Left ventricle myocardium inferior (tissue), 1 donor: ENCODE results near the gene TEX44. TPM values are rescaled to one million over a fixed set of nuclear protein-coding genes. Genes with fewer than 3 reads are reported as not detected.

Source experiments
- DNase-seq: peaks from one replicate; pipeline ENCODE4 v3.0.0-alpha.2; 2020
- H3K27ac ChIP-seq: fragments of 200-600 bp; replicated peaks from 2 replicates; pipeline ENCODE4 v1.8.0; 2021
- H3K27me3 ChIP-seq: fragments of 200-600 bp; 2 replicates; pipeline ENCODE4 v1.8.0; 2021; ENCODE audit warnings: low read depth
- H3K36me3 ChIP-seq: fragments of 200-600 bp; 2 replicates; pipeline ENCODE4 v1.8.0; 2021
- H3K4me1 ChIP-seq: fragments of 200-600 bp; 2 replicates; pipeline ENCODE4 v1.8.0; 2021
- H3K4me3 ChIP-seq: fragments of 200-600 bp; 2 replicates; pipeline ENCODE4 v1.8.0; 2021; ENCODE audit warnings: mild to moderate bottlenecking, moderate library complexity
- H3K9me3 ChIP-seq: fragments of 200-600 bp; replicated peaks from 2 replicates; pipeline ENCODE4 v1.8.0; 2021
- intact Hi-C: fragments of 100-400 bp; cut with micrococcal nuclease; formaldehyde crosslinking; loops from one replicate; pipeline ENCODE4 v1.11.0; 2022
- total RNA-seq: library from RNA; stranded (reverse); fragmentation: NEBNext Ultra II Directional; extraction: Animal tissue kit (Norgen Biotek cat#: 25700); gene quantifications from one replicate; pipeline ENCODE4 v1.2.1, GENCODE V29; 2021
- TF ChIP-seq, protein P1 (sequence below): fragments of 200-600 bp; IDR thresholded peaks from 2 replicates; pipeline ENCODE4 v1.8.0; 2021; ENCODE audit warnings: antibody characterized with exemption, mild to moderate bottlenecking, borderline replicate concordance
- donor health status: DM: no; HTN: yes; CAD: no; lungs with severe emphysema.

The TEX44 gene
- total RNA-seq, 1 donor from 2014 or later = not detected

DNA sequence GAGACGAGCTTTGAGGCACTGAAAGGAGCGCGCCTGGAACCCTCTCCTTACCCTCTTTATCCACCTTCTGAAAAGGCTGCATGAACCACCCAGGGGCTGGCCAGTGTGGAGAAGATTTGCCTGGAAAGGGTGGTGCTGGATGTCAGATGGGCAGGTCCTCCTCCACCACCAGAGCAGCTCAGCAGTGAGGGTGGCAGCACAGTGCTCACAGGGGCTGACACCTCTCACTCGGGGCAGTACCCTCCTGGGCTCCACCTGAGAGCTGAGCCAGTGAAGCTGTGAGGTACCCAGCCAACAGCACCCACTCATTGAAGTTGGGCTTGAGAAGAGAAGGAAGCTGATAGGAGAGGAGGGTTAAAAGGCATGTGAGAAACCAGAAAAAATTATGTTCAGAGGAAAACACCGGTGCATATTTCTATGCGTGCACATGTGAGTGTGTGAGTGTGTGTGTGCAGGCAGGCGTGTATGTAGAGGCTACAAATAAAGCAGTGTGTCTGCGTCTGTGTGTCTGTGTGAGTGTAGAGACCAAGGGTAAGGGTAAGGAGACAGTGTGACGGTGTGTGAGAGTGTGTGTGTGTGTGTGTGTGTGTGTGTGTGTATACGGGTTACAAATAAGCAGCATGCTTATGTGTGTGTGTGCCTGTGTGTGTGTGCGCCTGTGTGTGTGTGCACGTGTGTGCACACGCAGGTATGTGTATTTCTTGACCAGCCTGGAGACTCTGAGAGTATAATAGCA is 40.7 kb downstream of the TEX44 start:
- Histone ChIP-seq H3K9me3 (no peaks in the 10 kb centered on the region), H3K36me3 (no peaks in the 10 kb centered on the region), H3K4me1 (peaks cover under 1% of the 10 kb centered on the region), H3K27ac (no peak overlapping the region), H3K27me3 (no peaks in the 10 kb centered on the region), H3K4me3 (no peak overlapping the region)
- intact Hi-C loops = no loop called here
- DNase-seq = no peak
- TF ChIP-seq, protein P1, sequence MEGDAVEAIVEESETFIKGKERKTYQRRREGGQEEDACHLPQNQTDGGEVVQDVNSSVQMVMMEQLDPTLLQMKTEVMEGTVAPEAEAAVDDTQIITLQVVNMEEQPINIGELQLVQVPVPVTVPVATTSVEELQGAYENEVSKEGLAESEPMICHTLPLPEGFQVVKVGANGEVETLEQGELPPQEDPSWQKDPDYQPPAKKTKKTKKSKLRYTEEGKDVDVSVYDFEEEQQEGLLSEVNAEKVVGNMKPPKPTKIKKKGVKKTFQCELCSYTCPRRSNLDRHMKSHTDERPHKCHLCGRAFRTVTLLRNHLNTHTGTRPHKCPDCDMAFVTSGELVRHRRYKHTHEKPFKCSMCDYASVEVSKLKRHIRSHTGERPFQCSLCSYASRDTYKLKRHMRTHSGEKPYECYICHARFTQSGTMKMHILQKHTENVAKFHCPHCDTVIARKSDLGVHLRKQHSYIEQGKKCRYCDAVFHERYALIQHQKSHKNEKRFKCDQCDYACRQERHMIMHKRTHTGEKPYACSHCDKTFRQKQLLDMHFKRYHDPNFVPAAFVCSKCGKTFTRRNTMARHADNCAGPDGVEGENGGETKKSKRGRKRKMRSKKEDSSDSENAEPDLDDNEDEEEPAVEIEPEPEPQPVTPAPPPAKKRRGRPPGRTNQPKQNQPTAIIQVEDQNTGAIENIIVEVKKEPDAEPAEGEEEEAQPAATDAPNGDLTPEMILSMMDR = no peak

DNA sequence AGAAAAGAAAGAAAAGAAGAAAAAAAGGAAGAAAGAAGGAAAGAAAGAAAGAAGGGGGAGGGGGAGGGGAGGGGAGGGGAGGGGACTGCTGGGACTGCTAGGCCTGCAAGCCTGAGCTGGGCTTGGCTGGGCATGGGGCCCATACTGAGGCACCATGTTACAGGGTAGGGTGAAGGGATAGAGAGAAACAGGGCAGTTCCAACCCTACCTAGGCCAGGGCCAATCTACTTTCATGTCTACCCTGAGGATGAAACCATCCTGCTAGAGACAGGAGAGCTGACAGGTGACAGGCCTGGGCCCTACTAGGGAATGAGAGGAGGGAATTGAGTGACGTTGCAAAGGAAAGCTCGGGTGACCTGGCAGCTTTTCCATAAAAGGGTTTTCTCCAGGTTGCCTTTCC is 41.7 kb downstream of the TEX44 start:
- Histone ChIP-seq H3K27me3 (no peaks in the 10 kb centered on the region), H3K4me3 (no peak overlapping the region), H3K27ac (no peak overlapping the region), H3K9me3 (no peaks in the 10 kb centered on the region), H3K36me3 (no peaks in the 10 kb centered on the region), H3K4me1 (peaks cover 4% of the 10 kb centered on the region)
- TF ChIP-seq, protein P1 = no peak
- intact Hi-C loops = no loop called here
- DNase-seq = no peak

DNA sequence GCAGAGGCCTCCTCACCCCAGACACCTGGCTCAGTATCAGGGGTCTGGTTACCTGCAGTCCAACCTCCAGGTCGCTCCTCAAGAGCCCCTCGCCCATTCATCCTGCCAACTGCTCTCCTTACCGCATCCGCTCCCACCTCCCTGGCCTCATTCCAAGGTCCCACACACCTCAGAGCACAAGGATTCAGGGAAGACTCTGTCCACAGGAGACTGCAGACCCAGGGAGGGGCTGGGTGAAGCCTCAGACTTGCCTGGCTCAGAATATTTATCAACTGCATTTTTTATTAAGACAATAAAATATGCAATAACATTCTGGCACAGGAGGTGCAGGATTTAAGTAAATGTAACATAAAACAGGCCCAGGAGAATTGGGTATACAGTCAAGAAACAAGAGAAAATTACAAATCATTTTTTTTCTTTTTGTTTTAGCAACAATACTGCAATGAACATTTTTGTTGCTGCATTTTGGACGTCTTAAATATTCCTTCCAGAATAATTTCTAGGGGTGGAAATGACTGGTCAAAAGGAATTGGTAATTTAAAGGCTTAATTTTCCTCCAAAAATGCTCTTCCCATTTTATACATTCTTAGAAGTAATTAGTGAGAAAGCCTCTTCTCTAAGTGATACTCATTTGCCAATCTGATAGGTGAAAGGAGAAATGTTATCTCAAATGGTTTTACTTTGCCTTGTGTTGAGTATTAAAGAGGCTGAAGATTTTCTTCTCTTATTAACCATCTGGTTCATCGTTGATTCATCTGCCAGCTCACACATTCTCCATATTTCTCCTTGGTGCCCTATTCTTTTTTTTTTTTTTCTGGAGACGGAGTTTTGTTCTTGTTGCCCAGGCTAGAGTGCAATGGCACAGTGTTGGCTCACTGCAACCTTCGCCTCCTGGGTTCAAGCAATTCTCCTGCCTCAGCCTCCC is 42.5 kb downstream of the TEX44 start:
- no peaks in the 10 kb centered on the region for H3K9me3 ChIP-seq
- intact Hi-C loops = no loop called here
- peaks cover 11% of the 10 kb centered on the region for H3K4me1 ChIP-seq
- no peak overlapping the region for H3K27ac ChIP-seq
- no peaks in the 10 kb centered on the region for H3K27me3 ChIP-seq
- no peaks in the 10 kb centered on the region for H3K36me3 ChIP-seq
- TF ChIP-seq, protein P1 = no peak
- DNase-seq = no peak
- no peak overlapping the region for H3K4me3 ChIP-seq

DNA sequence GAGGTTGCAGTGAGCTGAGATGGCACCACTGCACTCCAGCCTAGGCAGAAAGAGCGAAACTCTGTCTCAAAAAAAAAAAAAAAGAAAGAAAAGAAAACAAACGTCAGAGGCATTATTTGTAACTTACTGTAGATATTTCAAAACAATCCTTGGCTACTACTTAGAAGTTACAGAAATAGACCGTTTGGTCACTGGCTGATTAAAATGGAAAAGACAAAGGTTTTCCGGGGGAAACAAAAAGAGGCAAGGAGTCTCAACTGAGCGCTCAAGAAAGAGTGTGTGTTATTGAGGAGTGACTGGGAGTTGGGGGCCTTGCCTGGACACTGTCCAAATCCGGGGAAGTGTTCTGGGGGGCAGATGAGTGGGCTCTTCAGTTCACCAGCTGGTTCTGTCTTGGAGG is 47.6 kb downstream of the TEX44 start:
- intact Hi-C loops = no loop called here
- Histone ChIP-seq H3K27ac (peak overlapping the region; percentile 99), H3K4me1 (peaks cover 58% of the 10 kb centered on the region), H3K4me3 (no peak overlapping the region), H3K36me3 (no peaks in the 10 kb centered on the region), H3K27me3 (no peaks in the 10 kb centered on the region), H3K9me3 (no peaks in the 10 kb centered on the region)
- TF ChIP-seq, protein P1 = no peak
- no peak for DNase-seq

DNA sequence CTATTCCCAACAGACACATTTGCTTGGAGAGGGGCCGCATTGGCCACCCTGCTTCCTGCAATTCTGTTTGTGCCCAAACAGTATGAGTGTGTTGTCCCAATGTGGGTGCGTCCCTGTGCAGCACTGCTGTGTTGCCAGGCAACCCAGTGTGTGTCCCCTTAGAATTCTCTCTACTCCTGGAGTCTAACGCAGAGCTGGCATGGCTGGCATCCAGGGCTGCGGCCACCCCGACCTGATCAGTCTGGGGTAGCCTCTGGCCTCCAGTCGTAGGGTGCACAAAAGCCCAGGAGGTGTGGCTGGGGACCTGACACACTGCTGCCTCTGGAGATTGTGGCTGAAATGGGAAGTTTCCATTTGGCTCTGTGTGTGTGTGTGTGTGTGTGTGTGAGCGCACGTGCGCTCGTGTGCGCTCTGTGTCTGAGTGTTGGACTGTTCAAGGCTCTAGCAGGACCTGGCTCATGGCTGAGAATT is 48.0 kb downstream of the TEX44 start:
- Histone ChIP-seq H3K27me3 (no peaks in the 10 kb centered on the region), H3K9me3 (no peaks in the 10 kb centered on the region), H3K27ac (peak overlapping the region; percentile 99), H3K4me1 (peaks cover 63% of the 10 kb centered on the region), H3K4me3 (no peak overlapping the region), H3K36me3 (no peaks in the 10 kb centered on the region)
- DNase-seq = peak; percentile 51
- intact Hi-C loops = no loop called here
- TF ChIP-seq, protein P1 = peak; percentile 32
